Stimulated activated CD4-positive, alpha-beta T cell treated with anti-CD3 and anti-CD28 coated beads, Interleukin-15, amount 100 ng/mL, for 24 hours (primary cell): Measurements from ENCODE around the gene SLC45A2.
"Not testable (repeated sequence)": the region's sequence is repeated elsewhere in the genome, so short reads cannot be mapped to it uniquely, and the experiment has no call there.

Experiments used
- DNase-seq: peaks from one replicate; pipeline ENCODE4 v3.0.0-alpha.2; 2020

The SLC45A2 gene

DNA sequence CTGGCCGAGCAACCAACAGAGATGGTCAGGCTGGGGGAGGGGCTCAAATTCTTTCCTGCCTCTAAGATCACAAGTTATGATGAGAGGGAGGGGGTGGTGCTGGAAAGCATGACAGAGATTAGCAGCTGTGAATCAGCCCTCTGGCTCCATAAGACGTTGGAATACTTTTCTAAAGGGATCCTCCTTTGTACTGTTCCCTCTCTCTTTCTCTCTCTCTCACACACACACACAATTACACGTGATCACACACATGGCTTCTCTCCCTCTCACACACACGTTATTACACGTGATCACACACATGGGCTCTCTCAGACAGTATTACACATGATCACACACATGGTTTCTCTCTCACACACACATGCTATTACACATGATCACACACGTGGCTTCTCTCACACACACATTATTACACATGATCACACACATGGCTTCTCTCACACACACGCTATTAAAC is at the start of gene SLC45A2:
Gene SLC45A2 (minus strand): TSS at position 23 of the 454 bp plus-strand sequence. CDS start 110 bp downstream, outside the sequence.
- DNase-seq, result no peak

DNA sequence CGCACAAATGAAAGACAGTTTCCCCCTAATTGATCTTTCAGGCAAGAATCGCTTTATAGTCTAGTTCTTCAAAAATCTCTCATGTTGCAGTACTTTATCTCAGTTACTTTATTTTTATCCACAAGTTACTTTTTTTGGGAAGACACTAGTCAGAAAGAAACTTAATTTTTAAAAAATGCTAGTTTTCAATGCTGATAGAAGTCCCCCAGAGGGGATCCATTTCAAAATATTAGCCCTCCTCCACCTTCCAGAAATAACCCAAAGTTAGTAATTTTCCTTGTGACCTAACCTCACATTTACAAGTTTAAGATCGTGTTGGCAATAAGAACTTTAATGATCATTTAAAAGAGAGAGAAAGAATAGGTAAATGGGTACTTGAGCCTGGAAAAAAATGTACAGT is 47.5 kb upstream of the SLC45A2 start:
- DNase-seq, result no peak

DNA sequence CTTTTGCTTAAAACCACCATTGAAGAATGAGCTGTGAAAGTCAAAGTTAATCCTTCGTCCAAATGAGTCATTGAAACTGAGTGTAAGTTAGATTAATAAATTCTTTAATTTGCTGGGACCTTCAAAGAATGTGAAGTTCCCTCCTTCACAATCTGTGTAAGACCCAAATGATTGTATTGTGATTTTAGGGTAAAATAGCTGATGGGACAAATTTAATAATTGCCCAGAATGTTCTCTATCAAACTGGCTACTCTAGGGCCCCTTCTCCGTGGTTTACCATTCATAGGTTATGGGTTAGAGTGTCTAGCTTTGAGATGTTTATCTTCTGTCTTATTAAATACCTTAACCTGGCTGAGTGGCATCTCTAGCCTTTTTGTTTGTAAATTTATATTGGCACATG is 46.6 kb upstream of the SLC45A2 start:
- no peak for DNase-seq

DNA sequence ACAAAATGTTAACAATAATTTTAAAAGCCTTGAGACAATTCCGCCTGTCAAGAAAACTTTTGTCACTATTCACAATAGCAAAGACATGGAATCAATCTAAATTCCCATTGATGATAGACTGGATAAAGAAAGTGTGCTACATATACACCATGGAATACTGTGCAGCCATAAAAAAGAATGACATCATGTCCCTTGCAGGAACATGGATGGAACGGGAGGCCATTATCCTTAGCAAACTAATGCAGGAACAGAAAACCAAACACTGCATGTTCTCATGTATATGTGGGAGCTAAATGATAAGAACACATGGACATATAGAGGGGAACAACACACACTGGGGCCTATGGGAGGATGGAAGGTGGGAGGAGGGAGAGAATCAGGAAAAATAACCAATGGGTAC is 46.1 kb upstream of the SLC45A2 start:
- not testable (repeated sequence) for DNase-seq

GRCh38 chr5:34030048-34030447 is 45.6 kb upstream of the SLC45A2 start:
- no peak for DNase-seq

DNA sequence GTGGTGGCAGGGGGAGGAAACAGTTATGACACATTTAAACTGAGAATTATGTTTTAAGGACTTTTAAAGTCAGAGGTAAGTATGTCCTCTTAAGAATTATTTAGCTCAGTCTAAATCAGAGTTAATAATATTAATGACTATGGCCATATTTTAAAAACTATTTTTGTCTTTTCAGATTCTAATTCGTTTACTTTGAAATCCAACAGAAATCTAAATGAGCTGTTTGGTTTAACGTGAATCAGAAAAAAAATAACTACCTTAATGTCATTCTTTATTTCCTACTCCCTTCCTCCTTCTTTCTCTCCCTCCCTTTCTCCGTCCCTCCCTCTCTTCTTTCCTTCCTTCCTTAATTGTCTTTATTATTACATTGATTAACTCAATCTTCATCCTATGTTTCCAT is 43.9 kb upstream of the SLC45A2 start:
- no peak for DNase-seq

DNA sequence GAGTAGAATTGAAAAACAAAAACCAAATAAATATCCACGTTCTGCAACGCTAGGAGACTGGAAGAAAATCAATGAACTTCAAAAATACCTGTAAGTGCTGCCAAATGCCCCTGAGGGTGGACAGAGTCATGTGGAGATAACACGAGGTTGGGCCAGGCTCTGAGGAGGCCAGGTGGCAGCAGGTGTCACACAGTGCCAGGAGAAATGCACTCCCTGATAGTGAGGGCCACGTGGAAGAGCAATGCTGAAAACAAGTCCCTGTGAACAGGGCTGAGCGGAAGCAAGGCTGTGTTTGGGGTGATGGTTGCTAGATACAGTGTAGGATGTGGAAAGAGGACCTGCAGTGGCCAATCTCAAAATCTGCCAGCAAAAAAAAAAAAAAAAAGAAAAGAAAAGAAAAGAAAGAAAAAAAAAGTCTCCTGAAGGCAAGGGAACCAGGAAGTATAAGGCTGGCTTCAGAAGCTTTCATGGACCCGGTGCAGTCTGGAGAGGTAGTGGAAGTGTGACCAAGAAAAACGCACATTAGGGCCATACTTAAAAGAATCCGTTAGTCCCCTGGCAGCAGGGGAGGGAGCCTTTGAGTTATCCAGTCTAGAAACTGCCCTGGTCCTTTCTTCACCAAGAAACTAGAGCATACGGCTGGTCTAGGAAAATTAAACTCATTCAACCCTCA is 41.7 kb upstream of the SLC45A2 start:
- no peak for DNase-seq

DNA sequence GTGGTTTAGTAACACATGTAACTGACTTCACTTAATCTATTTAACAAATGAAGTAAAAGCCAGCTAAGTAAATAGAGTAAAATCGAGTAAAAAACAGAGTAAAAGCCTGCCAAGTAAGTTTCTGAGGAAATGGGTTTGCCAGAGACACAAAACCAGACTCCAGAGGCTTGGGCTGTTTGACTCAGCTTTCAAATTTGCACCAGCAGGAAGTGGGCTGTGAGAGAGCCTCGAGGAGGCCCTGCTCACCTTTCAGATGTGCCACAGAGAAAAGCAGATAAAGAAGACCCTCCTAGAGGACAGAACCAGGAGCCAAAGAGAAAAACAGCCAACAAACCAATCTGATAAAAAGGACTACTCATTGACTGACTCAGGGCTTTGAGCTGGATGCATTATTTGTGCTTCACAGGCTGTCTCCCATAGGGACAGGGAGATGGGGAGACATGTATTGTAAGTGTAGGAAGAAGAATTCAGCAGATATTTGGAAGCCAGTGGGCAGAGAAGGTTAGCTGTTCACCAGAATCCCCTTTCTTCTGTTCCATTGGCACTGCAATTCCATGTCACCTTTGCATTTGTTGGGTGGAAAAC is 37.7 kb upstream of the SLC45A2 start:
- DNase-seq, result peak; percentile 60

- no peak for DNase-seq
Measured at GRCh38 chr5:34021334-34021733, 36.8 kb upstream of the SLC45A2 start.

GRCh38 chr5:34020726-34021125 is 36.2 kb upstream of the SLC45A2 start:
- no peak for DNase-seq

- no peak for DNase-seq
Measured at GRCh38 chr5:34017254-34017653, 32.8 kb upstream of the SLC45A2 start.

GRCh38 chr5:34016750-34017149 is 32.3 kb upstream of the SLC45A2 start:
- no peak for DNase-seq

- no peak for DNase-seq
Measured at GRCh38 chr5:34016222-34016621, 31.7 kb upstream of the SLC45A2 start.

- DNase-seq, result peak; percentile 32
Measured at GRCh38 chr5:34015120-34015822, 30.8 kb upstream of the SLC45A2 start.

- DNase-seq, result no peak
Measured at GRCh38 chr5:34014626-34015025, 30.1 kb upstream of the SLC45A2 start.

- no peak for DNase-seq
Measured at GRCh38 chr5:34013547-34013946, 29.1 kb upstream of the SLC45A2 start.

DNA sequence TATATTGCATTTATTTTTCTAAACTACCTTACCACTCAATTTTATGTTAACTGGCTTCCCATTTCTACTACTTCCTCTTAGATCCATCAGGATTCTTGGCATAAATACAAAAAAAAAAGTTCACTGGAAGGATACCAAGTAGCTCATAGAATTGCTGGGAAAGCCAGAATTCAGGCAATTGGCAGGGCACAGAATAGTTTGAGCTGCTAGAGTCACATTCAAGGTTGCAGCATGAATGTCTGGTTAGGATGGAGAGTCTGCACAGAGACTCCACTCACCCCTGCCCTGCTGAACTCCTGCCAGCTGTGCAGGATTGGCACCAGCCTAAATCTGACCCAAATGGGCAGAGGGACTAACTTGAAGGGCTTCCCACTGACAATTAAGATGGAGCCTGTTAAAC is 28.3 kb upstream of the SLC45A2 start:
- DNase-seq, result no peak

DNA sequence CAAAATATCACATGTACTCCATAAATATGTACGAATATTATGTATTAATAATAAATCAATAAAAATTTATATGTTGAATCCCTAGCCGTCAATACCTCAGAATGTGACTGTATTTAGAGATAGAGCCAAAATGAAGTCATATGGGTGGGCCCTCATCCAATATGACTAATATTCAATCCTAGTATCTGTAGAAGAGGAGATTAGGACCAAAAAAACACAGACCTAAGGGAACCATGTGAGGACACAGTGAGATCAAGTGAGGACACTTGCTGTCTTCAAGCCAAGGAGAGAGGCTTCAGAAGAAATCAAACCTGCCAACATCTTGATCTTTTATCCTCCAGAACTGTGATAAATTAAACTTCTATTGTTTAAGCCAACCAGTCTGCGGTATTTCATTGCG is 27.0 kb upstream of the SLC45A2 start:
- DNase-seq, result no peak

- DNase-seq, result not testable (repeated sequence)
Measured at GRCh38 chr5:34010146-34010545, 25.7 kb upstream of the SLC45A2 start.

DNA sequence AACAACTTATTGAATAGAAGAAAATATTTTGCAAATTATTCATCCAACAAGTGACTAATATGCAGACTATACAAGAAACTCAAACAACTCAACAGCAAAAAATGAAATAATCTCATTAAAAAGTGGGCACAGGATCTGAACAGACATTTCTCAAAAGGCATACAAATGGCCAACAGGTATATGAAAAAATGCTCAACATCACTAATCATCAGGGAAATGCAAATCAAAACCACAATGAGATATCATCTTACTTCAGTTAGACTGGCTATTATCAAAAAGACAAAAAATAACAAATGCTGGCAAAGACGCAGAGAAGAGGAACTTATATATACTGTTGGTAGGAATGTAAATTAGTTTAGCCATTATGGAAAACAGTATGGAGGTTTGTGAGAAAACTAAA is 25.1 kb upstream of the SLC45A2 start:
- DNase-seq, result no peak

DNA sequence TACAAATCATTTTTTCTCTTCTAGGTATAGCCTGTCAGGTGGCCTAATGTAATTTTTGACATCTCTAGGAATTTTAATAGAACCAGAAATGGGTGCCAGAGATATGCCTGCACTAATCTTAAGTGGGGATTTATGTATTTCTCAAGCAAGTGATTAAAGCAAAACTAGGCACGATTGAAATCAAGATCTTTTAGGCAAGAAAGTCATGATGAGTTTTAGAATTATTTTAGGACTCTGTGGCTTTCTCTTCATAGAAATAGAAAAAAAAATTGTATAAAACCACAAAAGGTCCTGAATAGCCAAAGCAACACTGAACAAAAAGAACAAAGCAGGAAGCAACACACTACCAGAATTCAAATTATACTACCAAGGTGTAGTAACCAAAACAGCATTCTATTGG is 24.3 kb upstream of the SLC45A2 start:
- no peak for DNase-seq

DNA sequence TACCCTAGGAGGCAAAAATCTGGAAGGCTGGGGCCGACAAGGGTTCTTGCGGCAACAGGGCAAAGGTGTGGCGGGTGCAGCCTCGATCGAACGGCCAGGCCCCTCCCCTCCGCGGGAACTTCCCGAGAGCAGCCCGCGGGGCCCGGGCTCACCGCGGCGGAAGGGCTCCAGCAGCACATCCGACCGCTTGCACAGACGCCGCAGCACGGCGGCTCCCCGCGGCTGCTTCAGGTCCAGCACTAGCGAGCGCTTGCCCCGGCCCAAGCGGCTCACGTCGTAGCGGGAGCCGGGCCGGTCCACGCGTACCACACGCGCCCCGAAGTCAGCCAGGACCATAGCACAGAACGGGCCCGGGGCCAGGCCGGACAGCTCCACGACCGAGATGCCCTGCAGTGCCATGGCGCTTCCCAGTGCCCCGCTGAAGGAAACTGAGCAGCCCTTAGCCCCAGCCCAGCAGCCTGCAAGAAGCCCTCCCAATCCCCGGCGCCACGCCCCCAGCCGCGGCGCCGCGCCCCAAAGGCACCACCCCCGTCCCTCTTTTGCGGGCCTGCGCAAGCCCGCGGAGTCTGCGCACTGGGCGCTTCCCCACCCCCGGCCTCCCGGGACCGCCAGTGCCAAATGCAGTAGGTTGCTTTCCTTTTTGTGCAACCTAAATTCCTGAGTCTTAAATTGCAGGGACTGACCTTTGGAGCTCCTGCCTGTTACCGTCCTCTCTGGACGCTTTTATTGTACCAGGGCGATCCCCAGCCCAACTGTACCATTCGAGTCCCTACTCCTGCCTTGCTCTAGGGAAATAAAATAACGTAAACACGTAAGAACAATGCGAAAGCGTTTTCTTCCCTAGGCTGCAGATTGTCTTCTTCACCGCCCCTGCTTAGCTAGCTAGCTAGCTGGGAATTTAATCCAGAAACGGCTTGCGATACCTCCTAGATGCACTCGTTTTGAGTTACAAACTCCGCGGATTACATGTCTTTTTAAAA is 23.4 kb upstream of the SLC45A2 start, which contains the start of gene AMACR:
Gene AMACR (minus strand): TSS at position 430 of the 980 bp plus-strand sequence. CDS start 31 bp downstream, at position 399.
- peak; percentile 93 for DNase-seq

GRCh38 chr5:34007201-34007620 is 22.7 kb upstream of the SLC45A2 start:
- DNase-seq, result no peak
